Retinal pigment epithelial cell (primary cell): Measurements from ENCODE around the gene EHBP1.
"Not testable (repeated sequence)": the region's sequence is repeated elsewhere in the genome, so short reads cannot be mapped to it uniquely, and the experiment has no call there.

Experiments used
- DNase-seq: peaks from one replicate; pipeline ENCODE4 v3.0.0-alpha.2; 2010; ENCODE audit warnings: low read depth
- H3K4me3 ChIP-seq: 2 replicates; pipeline ENCODE4 v1.5.1; 2011; ENCODE audit warnings: mild to moderate bottlenecking, low read length, control low read depth, moderate library complexity
- CTCF ChIP-seq: conservative IDR thresholded peaks from 2 replicates; pipeline ENCODE4 v1.5.1; 2011; ENCODE audit warnings: low read depth, low read length, control low read depth, inconsistent platforms

Gene EHBP1

GRCh38 chr2:63060472-63060991 is 355.0 kb downstream of the EHBP1 start:
- H3K4me3 ChIP-seq = no peak overlapping the region
- no peak for DNase-seq
- TF ChIP-seq CTCF = no peak

- no peak for TF ChIP-seq CTCF
- DNase-seq = no peak
- H3K4me3 ChIP-seq = no peak overlapping the region
These were observed 358.7 kb downstream of the EHBP1 start for GRCh38 chr2:63064197-63064596.

GRCh38 chr2:63064661-63065060 is 359.1 kb downstream of the EHBP1 start:
- TF ChIP-seq CTCF = no peak
- no peak overlapping the region for H3K4me3 ChIP-seq
- no peak for DNase-seq

- no peak overlapping the region for H3K4me3 ChIP-seq
- DNase-seq = no peak
- no peak for TF ChIP-seq CTCF
These were observed 360.8 kb downstream of the EHBP1 start for GRCh38 chr2:63066265-63066664.

- no peak for DNase-seq
- TF ChIP-seq CTCF = no peak
- H3K4me3 ChIP-seq = no peak overlapping the region
These were observed 361.3 kb downstream of the EHBP1 start for GRCh38 chr2:63066838-63067237.

- no peak for DNase-seq
- TF ChIP-seq CTCF = no peak
- no peak overlapping the region for H3K4me3 ChIP-seq
These were observed 366.2 kb downstream of the EHBP1 start for GRCh38 chr2:63071664-63072063.

- H3K4me3 ChIP-seq = no peak overlapping the region
- TF ChIP-seq CTCF = no peak
- no peak for DNase-seq
These were observed 368.5 kb downstream of the EHBP1 start for GRCh38 chr2:63073994-63074393.

GRCh38 chr2:63074399-63074798 is 368.9 kb downstream of the EHBP1 start:
- DNase-seq, H3K4me3 ChIP-seq: not testable (repeated sequence)
